GM23338 (cell line): Measurements from ENCODE around the gene PAXX.

ENCODE experiments used
- CTCF ChIP-seq, 2 experiments: fragments of 200-600 bp in 1 of 2; sonication (generic) in 1 of 2; conservative IDR thresholded peaks; 2 replicates each; pipeline versions ENCODE4 v1.5.1 to v1.6.1; 2016 to 2017; ENCODE audit warnings: antibody characterized with exemption in 2 of 2, low read depth in 2 of 2, mild to moderate bottlenecking in 2 of 2, moderate library complexity in 1 of 2
- EZH2 ChIP-seq: fragments of 200-600 bp; sonication (generic); IDR thresholded peaks from one replicate; pipeline ENCODE4 v1.8.0; 2017; ENCODE audit warnings: antibody characterized with exemption, mild to moderate bottlenecking, low read depth; ENCODE audit not compliant: unreplicated experiment
- EZH2phosphoT487 ChIP-seq: fragments of 200-600 bp; sonication (generic); IDR thresholded peaks from one replicate; pipeline ENCODE4 v1.8.1; 2018; ENCODE audit warnings: antibody characterized with exemption; ENCODE audit not compliant: unreplicated experiment
- JUNB ChIP-seq: IDR thresholded peaks from one replicate; pipeline ENCODE4 v1.6.1; 2016; ENCODE audit warnings: antibody characterized with exemption; ENCODE audit not compliant: unreplicated experiment
- POLR2AphosphoS5 ChIP-seq: IDR thresholded peaks from 2 replicates; pipeline ENCODE4 v1.6.1; 2016; ENCODE audit warnings: antibody characterized with exemption, low read depth
- STAT1 ChIP-seq: IDR thresholded peaks from one replicate; pipeline ENCODE4 v1.6.1; 2016; ENCODE audit warnings: antibody characterized with exemption; ENCODE audit not compliant: unreplicated experiment

GRCh38 chr9:136977649-136978072, 14.6 kb upstream of the PAXX start:
- TF ChIP-seq CTCF (conservative IDR thresholded peaks at IDR 0.05; ENCODE audit: low read depth in 2 of 2) (no peak), EZH2 (no peak), POLR2AphosphoS5 (no peak), EZH2phosphoT487 (no peak), JUNB (no peak), STAT1 (no peak)
